ENCODE results near the gene S100A6. TPM values are rescaled to one million over a fixed set of nuclear protein-coding genes. Genes with fewer than 3 reads are reported as not detected.

Gene S100A6
- total and polyA plus RNA-seq, 4 experiments from 2014 or later: 342 to 918 (median 602) TPM

- no peak overlapping the region for H3K27ac ChIP-seq (ENCODE audit: low read depth, low read length)
- Mint-ChIP-seq H3K4me3 (no peak overlapping the region), H3K27ac (peak overlapping the region in 2 of 7 donors; percentile 43 to 55)
Measured at GRCh38 chr1:153550827-153551500, 15.2 kb upstream of the S100A6 start.

DNA sequence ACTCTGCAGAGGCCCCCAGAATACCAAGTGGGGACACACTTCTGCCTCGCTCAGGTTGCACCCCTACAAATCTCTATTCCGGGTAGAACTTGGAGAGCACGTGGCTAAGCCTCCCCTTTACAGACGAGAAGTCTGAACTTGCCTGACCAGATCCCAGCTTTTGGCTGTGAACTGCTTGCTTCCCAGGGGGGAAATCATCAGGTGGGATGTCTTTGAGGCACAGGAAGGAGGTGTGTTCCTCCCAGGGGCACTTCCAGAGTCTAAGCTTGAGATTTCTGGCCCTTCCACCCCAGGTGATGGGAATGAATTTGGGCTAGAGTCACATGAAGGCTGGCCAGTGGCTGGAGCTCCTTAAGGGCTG is 14.6 kb upstream of the S100A6 start:
- Histone ChIP-seq H3K36me3 (ENCODE audit: insufficient read depth, low read length) (no peaks in the 10 kb centered on the region), H3K4me3 (ENCODE audit: low read length in 2 of 2) (no peak overlapping the region), H3K9me3 (ENCODE audit: control insufficient read depth in 1 of 2, low read length in 2 of 2) (no peaks in the 10 kb centered on the region), H3K4me1 (ENCODE audit: insufficient read depth, low read length) (peaks cover 24% of the 10 kb centered on the region), H3K27me3 (ENCODE audit: insufficient read depth, low read length) (no peaks in the 10 kb centered on the region), H3K27ac (ENCODE audit: low read depth, low read length) (no peak overlapping the region)
- Mint-ChIP-seq H3K27me3 (no peaks in the 10 kb centered on the region), H3K36me3 (peaks cover 0 to 3% of the 10 kb centered on the region in 2 donors), H3K27ac (peak overlapping the region in 5 of 7 donors; percentile 37 to 68 (median 52)), H3K4me3 (no peak overlapping the region), H3K4me1 (peaks cover 9 to 35% (median 25%) of the 10 kb centered on the region in 4 donors), H3K9me3 (no peaks in the 10 kb centered on the region)
- no peak for DNase-seq
- intact Hi-C loops (cut with micrococcal nuclease): no loop called here
- ChIA-PET POLR2A (ENCODE audit: partially characterized antibody) (interaction anchor here (0.8 to 2.3 kb wide), 4 partner anchors 10 to 19 kb away, joined by 4 to 11 read pairs (median 4); partner anchors contain the start of genes S100A5 and S100A6), CTCF (ENCODE audit: partially characterized antibody) (interaction anchor here (1.2 to 17.8 kb wide), 4 partner anchors 9 to 40 kb away, joined by 3 to 214 read pairs (median 4); partner anchors contain the start of gene S100A6)

More at GRCh38 chr1:153550827-153551500, 15.2 kb upstream of the S100A6 start:
- H3K27me3 ChIP-seq (ENCODE audit: insufficient read depth, low read length): no peaks in the 10 kb centered on the region
- no peaks in the 10 kb centered on the region for H3K9me3 ChIP-seq (ENCODE audit: control insufficient read depth in 1 of 2, low read length in 2 of 2)
- POLR2A ChIA-PET (ENCODE audit: partially characterized antibody): interaction anchor here (0.8 to 2.3 kb wide), 5 partner anchors 11 to 19 kb away, joined by 3 to 11 read pairs (median 4); partner anchors contain the start of genes S100A5 and S100A6
- H3K4me1 Mint-ChIP-seq: peaks cover 5 to 29% (median 19%) of the 10 kb centered on the region in 4 donors
- H3K9me3 Mint-ChIP-seq: no peaks in the 10 kb centered on the region
- H3K27me3 Mint-ChIP-seq: no peaks in the 10 kb centered on the region
- H3K4me3 ChIP-seq (ENCODE audit: low read length in 2 of 2): no peak overlapping the region
- intact Hi-C loops (cut with micrococcal nuclease): no loop called here
- H3K4me1 ChIP-seq (ENCODE audit: insufficient read depth, low read length): peaks cover 18% of the 10 kb centered on the region
- no peaks in the 10 kb centered on the region for H3K36me3 ChIP-seq (ENCODE audit: insufficient read depth, low read length)
- no peaks in the 10 kb centered on the region for H3K36me3 Mint-ChIP-seq
- no peak for DNase-seq
- CTCF ChIA-PET (ENCODE audit: partially characterized antibody): interaction anchor here (1.2 to 17.8 kb wide), 4 partner anchors 9 to 67 kb away, joined by 3 to 214 read pairs (median 4); partner anchors contain the start of gene S100A6

- Histone ChIP-seq H3K27me3 (ENCODE audit: insufficient read depth, low read length) (no peaks in the 10 kb centered on the region), H3K36me3 (ENCODE audit: insufficient read depth, low read length) (no peaks in the 10 kb centered on the region), H3K9me3 (ENCODE audit: control insufficient read depth in 1 of 2, low read length in 2 of 2) (no peaks in the 10 kb centered on the region), H3K4me1 (ENCODE audit: insufficient read depth, low read length) (peaks cover 25% of the 10 kb centered on the region), H3K27ac (ENCODE audit: low read depth, low read length) (no peak overlapping the region), H3K4me3 (ENCODE audit: low read length in 2 of 2) (no peak overlapping the region)
- POLR2A ChIA-PET (ENCODE audit: partially characterized antibody): interaction anchor here (1.2 to 2.3 kb wide), 3 partner anchors 10 to 16 kb away, joined by 4 to 11 read pairs (median 5); partner anchors contain the start of genes S100A5 and S100A6
- Mint-ChIP-seq H3K27ac (peak overlapping the region in 5 of 7 donors; percentile 37 to 68 (median 52)), H3K9me3 (no peaks in the 10 kb centered on the region), H3K4me3 (no peak overlapping the region), H3K4me1 (peaks cover 11 to 40% (median 29%) of the 10 kb centered on the region in 4 donors), H3K27me3 (no peaks in the 10 kb centered on the region), H3K36me3 (peaks cover 4 to 8% of the 10 kb centered on the region in 2 donors)
- DNase-seq: no peak
- CTCF ChIA-PET (ENCODE audit: partially characterized antibody): interaction anchor here (1.4 to 17.8 kb wide), 2 partner anchors 16 to 18 kb away, joined by 4 to 214 read pairs; partner anchors contain the start of gene S100A6
- intact Hi-C loops (cut with micrococcal nuclease): no loop called here
Measured at GRCh38 chr1:153549741-153550397, 14.1 kb upstream of the S100A6 start.

- Mint-ChIP-seq H3K9me3 (no peaks in the 10 kb centered on the region), H3K27ac (peak within 1 kb of the TSS in 5 of 7 donors; percentile 6 to 72 (median 57)), H3K4me3 (peak within 1 kb of the TSS in 2 of 8 donors; percentile 43 to 59), H3K27me3 (no peaks in the 10 kb centered on the region), H3K36me3 (peaks cover 13 to 16% of the 10 kb centered on the region in 2 donors), H3K4me1 (peaks cover 15 to 48% (median 37%) of the 10 kb centered on the region in 4 donors)
- DNase-seq: no peak
- intact Hi-C loops (cut with micrococcal nuclease): no loop called here
- CTCF ChIA-PET (ENCODE audit: partially characterized antibody): interaction anchor here (1.4 to 17.8 kb wide), 3 partner anchors 15 to 19 kb away, joined by 4 to 214 read pairs (median 213); partner anchors contain the start of gene S100A6
- H3K27ac ChIP-seq (ENCODE audit: low read depth, low read length): no peak within 1 kb of the TSS
- H3K9me3 ChIP-seq (ENCODE audit: control insufficient read depth in 1 of 2, low read length in 2 of 2): no peaks in the 10 kb centered on the region
- peaks cover 7% of the 10 kb centered on the region for H3K36me3 ChIP-seq (ENCODE audit: insufficient read depth, low read length)
- H3K27me3 ChIP-seq (ENCODE audit: insufficient read depth, low read length): no peaks in the 10 kb centered on the region
- POLR2A ChIA-PET (ENCODE audit: partially characterized antibody): interaction anchor here (2.3 to 9.7 kb wide), 2 partner anchors 9 to 14 kb away, joined by 11 to 631 read pairs; partner anchors contain the start of genes S100A5 and S100A6
- peaks cover 34% of the 10 kb centered on the region for H3K4me1 ChIP-seq (ENCODE audit: insufficient read depth, low read length)
- H3K4me3 ChIP-seq (ENCODE audit: low read length in 2 of 2): no peak within 1 kb of the TSS
Measured at GRCh38 chr1:153548722-153549688, 13.2 kb upstream of the S100A6 start, which contains the start of gene S100A3. TSS of gene S100A3 (minus strand) at chr1:153549258. CDS start at chr1:153548485, 773 bp downstream.

DNA sequence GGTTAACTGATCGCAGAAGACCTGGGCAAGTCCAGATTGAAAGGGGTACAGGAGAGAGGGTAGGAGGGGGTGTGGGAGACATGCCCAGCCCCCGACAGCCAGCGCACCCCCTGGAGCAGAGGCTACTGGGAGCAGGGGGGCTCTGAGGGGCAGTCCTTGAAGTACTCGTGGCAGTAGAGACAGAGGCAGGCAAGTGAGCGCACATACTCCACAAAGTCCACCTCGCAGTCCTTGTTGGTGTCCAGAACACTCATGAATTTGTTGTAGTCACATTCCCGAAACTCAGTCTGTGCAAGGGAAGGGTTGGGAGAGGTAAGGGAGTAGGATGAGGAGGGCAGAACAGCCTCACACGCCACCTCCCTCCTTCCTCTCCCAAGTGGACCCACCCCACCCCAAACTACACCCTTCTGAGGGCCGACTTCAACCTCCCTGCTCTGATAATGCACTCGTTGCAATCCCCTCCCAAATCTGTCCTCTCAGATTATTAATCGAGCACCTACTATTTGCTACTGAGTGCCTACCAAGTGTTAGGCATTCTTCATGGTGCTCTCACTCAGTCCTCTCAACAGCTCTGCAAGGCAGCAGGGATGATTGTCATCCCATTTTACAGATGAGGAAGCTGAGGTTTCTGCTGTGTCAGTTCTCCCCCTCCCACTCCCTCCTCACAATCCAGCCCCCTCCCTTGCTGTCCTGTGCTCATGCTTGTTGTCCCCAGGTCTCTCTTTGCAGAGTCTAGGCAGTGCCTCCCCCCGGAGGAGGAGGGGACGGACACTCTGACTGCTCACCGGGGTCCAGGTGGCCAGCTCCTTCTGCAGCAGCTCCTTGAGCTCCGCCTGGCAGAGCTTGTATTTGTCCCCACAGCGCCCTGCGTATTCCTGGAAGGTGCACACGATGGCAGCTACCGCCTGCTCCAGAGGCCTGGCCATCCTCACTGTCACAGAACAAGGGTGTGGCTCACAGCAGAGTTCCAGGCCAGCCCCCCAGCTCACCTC is 12.1 kb upstream of the S100A6 start:
- Mint-ChIP-seq H3K36me3 (peaks cover 24 to 28% of the 10 kb centered on the region in 2 donors), H3K4me1 (peaks cover 26 to 60% (median 45%) of the 10 kb centered on the region in 4 donors), H3K27me3 (no peaks in the 10 kb centered on the region), H3K27ac (peak overlapping the region in 6 of 7 donors; percentile 6 to 98 (median 64)), H3K9me3 (no peaks in the 10 kb centered on the region), H3K4me3 (peak overlapping the region in 5 of 8 donors; percentile 21 to 59 (median 43))
- no peaks in the 10 kb centered on the region for H3K9me3 ChIP-seq (ENCODE audit: control insufficient read depth in 1 of 2, low read length in 2 of 2)
- H3K27me3 ChIP-seq (ENCODE audit: insufficient read depth, low read length): no peaks in the 10 kb centered on the region
- no peak for DNase-seq
- H3K27ac ChIP-seq (ENCODE audit: low read depth, low read length): no peak overlapping the region
- H3K4me1 ChIP-seq (ENCODE audit: insufficient read depth, low read length): peaks cover 45% of the 10 kb centered on the region
- H3K36me3 ChIP-seq (ENCODE audit: insufficient read depth, low read length): peaks cover 18% of the 10 kb centered on the region
- POLR2A ChIA-PET (ENCODE audit: partially characterized antibody): interaction anchor here (5.4 to 9.7 kb wide), 2 partner anchors 13 to 17 kb away, joined by 83 to 631 read pairs; partner anchors contain the start of genes S100A2 and S100A6
- H3K4me3 ChIP-seq (ENCODE audit: low read length in 2 of 2): no peak overlapping the region
- CTCF ChIA-PET (ENCODE audit: partially characterized antibody): interaction anchor here (5.0 to 9.6 kb wide), 2 partner anchors 14 to 37 kb away, joined by 37 to 213 read pairs; partner anchors contain the start of gene S100A6
- intact Hi-C loops (cut with micrococcal nuclease): loop anchor here (2.0 kb wide), 1 partner anchor 15 kb away; no protein-coding TSS in a partner anchor

Measured in CD4-positive, alpha-beta memory T cell (primary cell).